ENCODE results near the gene RPS29. TPM values are rescaled to one million over a fixed set of nuclear protein-coding genes. Genes with fewer than 3 reads are reported as not detected.
A peak's percentile ranks its signal among the peaks of the same experiment; 100 is the strongest.

The RPS29 gene
- total and polyA plus RNA-seq, 9 of the 15 experiments (the other 6 are each of a cell fraction or from before 2014, with no cell fraction given): 1,545 to 5,012 (median 2,448) TPM

DNA sequence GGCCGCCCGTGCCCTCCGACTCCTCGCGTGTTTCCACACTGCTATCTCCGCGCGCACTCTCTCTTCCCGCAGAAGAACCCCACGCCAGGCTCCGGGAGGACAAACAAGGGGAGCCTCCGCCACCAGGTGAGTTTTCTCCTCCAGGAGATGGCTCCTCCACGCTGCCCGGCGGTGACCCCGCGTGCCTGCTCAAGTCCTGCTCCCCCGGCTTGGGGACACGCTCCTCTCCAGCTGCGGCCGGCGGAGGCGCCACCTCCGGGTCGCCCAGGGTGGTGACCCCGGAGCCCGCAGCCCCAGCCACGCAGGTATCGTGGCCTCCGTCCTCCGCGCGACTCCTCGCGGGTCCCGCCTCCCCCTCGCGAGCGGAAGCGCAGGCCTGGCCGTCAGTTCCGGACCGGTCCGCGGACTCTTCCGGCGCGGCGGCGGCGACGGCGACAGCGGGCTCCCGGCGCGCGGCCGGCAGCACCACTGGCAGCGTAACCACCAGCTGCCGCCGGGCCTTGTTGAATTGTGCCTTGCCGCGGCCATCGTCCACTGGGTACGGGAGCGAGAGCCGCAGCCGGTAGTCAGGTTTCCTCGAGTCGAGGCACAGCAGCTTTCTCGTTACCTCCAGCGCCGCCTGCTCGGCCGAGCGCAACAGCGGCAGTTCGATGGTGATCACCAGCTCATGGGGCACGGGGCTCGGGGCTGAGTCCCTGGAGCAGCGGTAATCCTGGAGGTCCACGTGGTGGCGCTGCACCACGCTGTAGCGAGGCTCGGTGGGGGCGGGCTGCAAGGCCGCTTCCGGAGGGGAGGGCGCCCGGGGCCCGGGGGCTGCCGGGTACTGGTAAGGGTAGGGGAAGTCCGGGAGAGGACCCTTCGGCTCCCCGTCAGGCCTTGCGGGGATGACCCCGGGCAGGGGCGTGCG, 47.7 kb upstream of the RPS29 start (continued):
- TF ChIP-seq, protein P1, sequence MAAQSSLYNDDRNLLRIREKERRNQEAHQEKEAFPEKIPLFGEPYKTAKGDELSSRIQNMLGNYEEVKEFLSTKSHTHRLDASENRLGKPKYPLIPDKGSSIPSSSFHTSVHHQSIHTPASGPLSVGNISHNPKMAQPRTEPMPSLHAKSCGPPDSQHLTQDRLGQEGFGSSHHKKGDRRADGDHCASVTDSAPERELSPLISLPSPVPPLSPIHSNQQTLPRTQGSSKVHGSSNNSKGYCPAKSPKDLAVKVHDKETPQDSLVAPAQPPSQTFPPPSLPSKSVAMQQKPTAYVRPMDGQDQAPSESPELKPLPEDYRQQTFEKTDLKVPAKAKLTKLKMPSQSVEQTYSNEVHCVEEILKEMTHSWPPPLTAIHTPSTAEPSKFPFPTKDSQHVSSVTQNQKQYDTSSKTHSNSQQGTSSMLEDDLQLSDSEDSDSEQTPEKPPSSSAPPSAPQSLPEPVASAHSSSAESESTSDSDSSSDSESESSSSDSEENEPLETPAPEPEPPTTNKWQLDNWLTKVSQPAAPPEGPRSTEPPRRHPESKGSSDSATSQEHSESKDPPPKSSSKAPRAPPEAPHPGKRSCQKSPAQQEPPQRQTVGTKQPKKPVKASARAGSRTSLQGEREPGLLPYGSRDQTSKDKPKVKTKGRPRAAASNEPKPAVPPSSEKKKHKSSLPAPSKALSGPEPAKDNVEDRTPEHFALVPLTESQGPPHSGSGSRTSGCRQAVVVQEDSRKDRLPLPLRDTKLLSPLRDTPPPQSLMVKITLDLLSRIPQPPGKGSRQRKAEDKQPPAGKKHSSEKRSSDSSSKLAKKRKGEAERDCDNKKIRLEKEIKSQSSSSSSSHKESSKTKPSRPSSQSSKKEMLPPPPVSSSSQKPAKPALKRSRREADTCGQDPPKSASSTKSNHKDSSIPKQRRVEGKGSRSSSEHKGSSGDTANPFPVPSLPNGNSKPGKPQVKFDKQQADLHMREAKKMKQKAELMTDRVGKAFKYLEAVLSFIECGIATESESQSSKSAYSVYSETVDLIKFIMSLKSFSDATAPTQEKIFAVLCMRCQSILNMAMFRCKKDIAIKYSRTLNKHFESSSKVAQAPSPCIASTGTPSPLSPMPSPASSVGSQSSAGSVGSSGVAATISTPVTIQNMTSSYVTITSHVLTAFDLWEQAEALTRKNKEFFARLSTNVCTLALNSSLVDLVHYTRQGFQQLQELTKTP (IDR thresholded peaks at IDR 0.05; ENCODE audit: low read depth in 1 of 2, partially characterized antibody in 2 of 2): peak in 1 of 2 experiments; percentile 41
- peak; percentile 45; the same call in 1 of the 2 replicates for TF ChIP-seq POLR2H (tag; IDR thresholded peaks at IDR 0.05; ENCODE audit: low read depth)
- peak; percentile 16 for TF ChIP-seq U2AF1 (optimal IDR thresholded peaks at IDR 0.05; ENCODE audit: low read depth, low read length)
- TF ChIP-seq YY1 (IDR thresholded peaks at IDR 0.05; ENCODE audit: borderline replicate concordance in 1 of 3, control insufficient read depth in 1 of 3, extremely low read depth in 1 of 3, insufficient read depth in 3 of 3, insufficient read length in 1 of 3, insufficient replicate concordance in 2 of 3, low read depth in 1 of 3, low read length in 2 of 3): peak in 1 of 3 experiments; percentile 61
- peak; percentile 81 for TF ChIP-seq CREB1 (IDR thresholded peaks at IDR 0.05)
- peak; percentile 85 for TF ChIP-seq CREB1 (CRISPR knock-in tag; IDR thresholded peaks at IDR 0.05)
- TF ChIP-seq ZNF696 (CRISPR knock-in tag; conservative IDR thresholded peaks at IDR 0.05): no peak
- TF ChIP-seq EP400 (IDR thresholded peaks at IDR 0.05): peak; percentile 89
- peak; percentile 74 for TF ChIP-seq NR2C2 (CRISPR knock-in tag; IDR thresholded peaks at IDR 0.05)
- peak; percentile 93 for TF ChIP-seq NR2C2 (tag; IDR thresholded peaks at IDR 0.05)
- peak; percentile 96 for TF ChIP-seq HNRNPLL (IDR thresholded peaks at IDR 0.05; ENCODE audit: low read depth, low read length, poor library complexity, severe bottlenecking)
- TF ChIP-seq, protein P2, sequence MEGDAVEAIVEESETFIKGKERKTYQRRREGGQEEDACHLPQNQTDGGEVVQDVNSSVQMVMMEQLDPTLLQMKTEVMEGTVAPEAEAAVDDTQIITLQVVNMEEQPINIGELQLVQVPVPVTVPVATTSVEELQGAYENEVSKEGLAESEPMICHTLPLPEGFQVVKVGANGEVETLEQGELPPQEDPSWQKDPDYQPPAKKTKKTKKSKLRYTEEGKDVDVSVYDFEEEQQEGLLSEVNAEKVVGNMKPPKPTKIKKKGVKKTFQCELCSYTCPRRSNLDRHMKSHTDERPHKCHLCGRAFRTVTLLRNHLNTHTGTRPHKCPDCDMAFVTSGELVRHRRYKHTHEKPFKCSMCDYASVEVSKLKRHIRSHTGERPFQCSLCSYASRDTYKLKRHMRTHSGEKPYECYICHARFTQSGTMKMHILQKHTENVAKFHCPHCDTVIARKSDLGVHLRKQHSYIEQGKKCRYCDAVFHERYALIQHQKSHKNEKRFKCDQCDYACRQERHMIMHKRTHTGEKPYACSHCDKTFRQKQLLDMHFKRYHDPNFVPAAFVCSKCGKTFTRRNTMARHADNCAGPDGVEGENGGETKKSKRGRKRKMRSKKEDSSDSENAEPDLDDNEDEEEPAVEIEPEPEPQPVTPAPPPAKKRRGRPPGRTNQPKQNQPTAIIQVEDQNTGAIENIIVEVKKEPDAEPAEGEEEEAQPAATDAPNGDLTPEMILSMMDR (IDR thresholded peaks at IDR 0.05 in 2 of 3, conservative IDR thresholded peaks at IDR 0.05 in 1 of 3; ENCODE audit: insufficient read depth in 2 of 3, low read depth in 1 of 3, low read length in 3 of 3): peak; percentile 64 to 84 (median 76); a peak in 5 of 6 replicates
- TF ChIP-seq, protein P3, sequence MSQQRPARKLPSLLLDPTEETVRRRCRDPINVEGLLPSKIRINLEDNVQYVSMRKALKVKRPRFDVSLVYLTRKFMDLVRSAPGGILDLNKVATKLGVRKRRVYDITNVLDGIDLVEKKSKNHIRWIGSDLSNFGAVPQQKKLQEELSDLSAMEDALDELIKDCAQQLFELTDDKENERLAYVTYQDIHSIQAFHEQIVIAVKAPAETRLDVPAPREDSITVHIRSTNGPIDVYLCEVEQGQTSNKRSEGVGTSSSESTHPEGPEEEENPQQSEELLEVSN (IDR thresholded peaks at IDR 0.05; ENCODE audit: borderline replicate concordance in 1 of 2, extremely low read depth in 1 of 2, insufficient read depth in 1 of 2, insufficient read length in 1 of 2, low read depth in 1 of 2, low read length in 1 of 2, poor library complexity in 1 of 2, severe bottlenecking in 1 of 2): peak; percentile 8 to 52
- 0 out of 2 replicates have a peak, but pooled peaks have one; percentile 21 for TF ChIP-seq NBN (IDR thresholded peaks at IDR 0.05; ENCODE audit: low read depth)
- TF ChIP-seq, protein P4, sequence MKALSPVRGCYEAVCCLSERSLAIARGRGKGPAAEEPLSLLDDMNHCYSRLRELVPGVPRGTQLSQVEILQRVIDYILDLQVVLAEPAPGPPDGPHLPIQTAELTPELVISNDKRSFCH (CRISPR knock-in tag; IDR thresholded peaks at IDR 0.05): no peak
- TF ChIP-seq, protein P4 (tag; IDR thresholded peaks at IDR 0.05): no peak; the same call in 1 of the 2 replicates
- no peak for TF ChIP-seq DNMT1 (IDR thresholded peaks at IDR 0.05)
